Measurements from ENCODE around the gene PANK3.

DNA sequence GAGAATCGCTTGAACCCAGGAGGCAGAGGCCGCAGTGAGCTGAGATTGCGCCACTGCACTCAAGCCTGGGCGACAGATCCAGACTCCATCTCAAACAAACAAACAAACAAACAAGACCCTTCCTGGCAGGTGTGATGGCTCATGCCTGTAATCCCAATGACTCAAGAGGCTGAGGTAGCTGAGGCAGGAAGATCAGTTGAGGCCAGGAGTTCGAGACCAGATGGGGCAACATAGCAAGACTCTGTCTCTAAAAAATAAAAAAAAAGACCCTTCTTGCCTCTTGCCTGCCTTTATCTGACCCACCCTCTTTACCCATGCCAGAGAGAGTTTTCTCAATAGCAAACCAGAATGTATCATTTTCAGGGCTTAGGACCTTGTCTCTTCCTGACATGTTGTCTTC, 8.8 kb upstream of the PANK3 start:
- TF ChIP-seq, protein P1, sequence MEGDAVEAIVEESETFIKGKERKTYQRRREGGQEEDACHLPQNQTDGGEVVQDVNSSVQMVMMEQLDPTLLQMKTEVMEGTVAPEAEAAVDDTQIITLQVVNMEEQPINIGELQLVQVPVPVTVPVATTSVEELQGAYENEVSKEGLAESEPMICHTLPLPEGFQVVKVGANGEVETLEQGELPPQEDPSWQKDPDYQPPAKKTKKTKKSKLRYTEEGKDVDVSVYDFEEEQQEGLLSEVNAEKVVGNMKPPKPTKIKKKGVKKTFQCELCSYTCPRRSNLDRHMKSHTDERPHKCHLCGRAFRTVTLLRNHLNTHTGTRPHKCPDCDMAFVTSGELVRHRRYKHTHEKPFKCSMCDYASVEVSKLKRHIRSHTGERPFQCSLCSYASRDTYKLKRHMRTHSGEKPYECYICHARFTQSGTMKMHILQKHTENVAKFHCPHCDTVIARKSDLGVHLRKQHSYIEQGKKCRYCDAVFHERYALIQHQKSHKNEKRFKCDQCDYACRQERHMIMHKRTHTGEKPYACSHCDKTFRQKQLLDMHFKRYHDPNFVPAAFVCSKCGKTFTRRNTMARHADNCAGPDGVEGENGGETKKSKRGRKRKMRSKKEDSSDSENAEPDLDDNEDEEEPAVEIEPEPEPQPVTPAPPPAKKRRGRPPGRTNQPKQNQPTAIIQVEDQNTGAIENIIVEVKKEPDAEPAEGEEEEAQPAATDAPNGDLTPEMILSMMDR (IDR thresholded peaks at IDR 0.05), result no peak
- no peak for TF ChIP-seq POLR2A (IDR thresholded peaks at IDR 0.05)

Measured in testis (tissue), 2 donors.